Neuron (in vitro differentiated cells): ENCODE results near the gene DHCR7.

ENCODE experiments used
- H2AFZ ChIP-seq: one replicate; pipeline ENCODE4 v1.6.1; 2013; ENCODE audit warnings: low read depth, mild to moderate bottlenecking, inconsistent platforms, low read length, moderate library complexity
- H3K27me3 ChIP-seq: one replicate; pipeline ENCODE4 v1.6.1; 2013; ENCODE audit warnings: low read length; ENCODE audit not compliant: insufficient read depth
- H3K36me3 ChIP-seq: one replicate; pipeline ENCODE4 v1.6.1; 2013; ENCODE audit warnings: low read length; ENCODE audit not compliant: insufficient read depth
- H3K4me1 ChIP-seq: one replicate; pipeline ENCODE4 v1.6.1; 2013; ENCODE audit warnings: low read length; ENCODE audit not compliant: insufficient read depth
- H3K4me3 ChIP-seq: 2 replicates; pipeline ENCODE4 v1.5.1; 2013; ENCODE audit warnings: mild to moderate bottlenecking, low read length, moderate library complexity
- H3K9me3 ChIP-seq: one replicate; pipeline ENCODE4 v1.6.1; 2013; ENCODE audit warnings: low read length

DHCR7 gene

GRCh38 chr11:71436861-71437260 is 11.3 kb downstream of the DHCR7 start:
- Histone ChIP-seq H3K36me3 (peaks cover 72% of the 10 kb centered on the region), H3K4me3 (no peak overlapping the region), H3K4me1 (no peaks in the 10 kb centered on the region), H3K27me3 (no peaks in the 10 kb centered on the region), H2AFZ (no peak overlapping the region), H3K9me3 (no peaks in the 10 kb centered on the region)

GRCh38 chr11:71435278-71435951 is 12.8 kb downstream of the DHCR7 start:
- H2AFZ ChIP-seq = no peak overlapping the region
- peaks cover 57% of the 10 kb centered on the region for H3K36me3 ChIP-seq
- H3K4me3 ChIP-seq = no peak overlapping the region
- no peaks in the 10 kb centered on the region for H3K9me3 ChIP-seq
- H3K4me1 ChIP-seq = no peaks in the 10 kb centered on the region
- no peaks in the 10 kb centered on the region for H3K27me3 ChIP-seq

- Histone ChIP-seq H3K36me3 (peaks cover 50% of the 10 kb centered on the region), H3K4me3 (no peak overlapping the region), H3K27me3 (no peaks in the 10 kb centered on the region), H3K9me3 (no peaks in the 10 kb centered on the region), H2AFZ (no peak overlapping the region), H3K4me1 (no peaks in the 10 kb centered on the region)
Measured at GRCh38 chr11:71434576-71435130, 13.5 kb downstream of the DHCR7 start.

GRCh38 chr11:71433648-71434450 is 14.3 kb downstream of the DHCR7 start:
- Histone ChIP-seq H2AFZ (no peak overlapping the region), H3K9me3 (no peaks in the 10 kb centered on the region), H3K4me1 (no peaks in the 10 kb centered on the region), H3K27me3 (no peaks in the 10 kb centered on the region), H3K4me3 (no peak overlapping the region), H3K36me3 (peaks cover 42% of the 10 kb centered on the region)

GRCh38 chr11:71432761-71433647 is 15.2 kb downstream of the DHCR7 start:
- Histone ChIP-seq H3K27me3 (no peaks in the 10 kb centered on the region), H3K4me1 (no peaks in the 10 kb centered on the region), H3K4me3 (no peak overlapping the region), H3K9me3 (no peaks in the 10 kb centered on the region), H2AFZ (no peak overlapping the region), H3K36me3 (peaks cover 33% of the 10 kb centered on the region)

- H3K9me3 ChIP-seq = no peaks in the 10 kb centered on the region
- no peaks in the 10 kb centered on the region for H3K27me3 ChIP-seq
- H3K4me1 ChIP-seq = no peaks in the 10 kb centered on the region
- no peak overlapping the region for H2AFZ ChIP-seq
- H3K4me3 ChIP-seq = no peak overlapping the region
- H3K36me3 ChIP-seq = peaks cover 19% of the 10 kb centered on the region
Measured at GRCh38 chr11:71431271-71431670, 16.9 kb downstream of the DHCR7 start.

- Histone ChIP-seq H3K27me3 (no peaks in the 10 kb centered on the region), H3K4me3 (no peak overlapping the region), H2AFZ (no peak overlapping the region), H3K9me3 (no peaks in the 10 kb centered on the region), H3K36me3 (peaks cover 8% of the 10 kb centered on the region), H3K4me1 (no peaks in the 10 kb centered on the region)
Measured at GRCh38 chr11:71430166-71430565, 18.0 kb downstream of the DHCR7 start.

GRCh38 chr11:71429701-71430100 is 18.5 kb downstream of the DHCR7 start:
- H3K4me3 ChIP-seq = no peak overlapping the region
- peaks cover 4% of the 10 kb centered on the region for H3K36me3 ChIP-seq
- no peak overlapping the region for H2AFZ ChIP-seq
- no peaks in the 10 kb centered on the region for H3K4me1 ChIP-seq
- H3K27me3 ChIP-seq = no peaks in the 10 kb centered on the region
- no peaks in the 10 kb centered on the region for H3K9me3 ChIP-seq

- H3K27me3 ChIP-seq = no peaks in the 10 kb centered on the region
- peaks cover 2% of the 10 kb centered on the region for H3K36me3 ChIP-seq
- no peaks in the 10 kb centered on the region for H3K9me3 ChIP-seq
- no peaks in the 10 kb centered on the region for H3K4me1 ChIP-seq
- H2AFZ ChIP-seq = no peak overlapping the region
- H3K4me3 ChIP-seq = no peak overlapping the region
Measured at GRCh38 chr11:71428861-71429435, 19.2 kb downstream of the DHCR7 start.

- Histone ChIP-seq H3K4me3 (no peak overlapping the region), H3K27me3 (peaks cover 3% of the 10 kb centered on the region), H3K9me3 (no peaks in the 10 kb centered on the region), H2AFZ (no peak overlapping the region), H3K36me3 (no peaks in the 10 kb centered on the region), H3K4me1 (no peaks in the 10 kb centered on the region)
Measured at GRCh38 chr11:71426413-71426812, 21.8 kb downstream of the DHCR7 start.

GRCh38 chr11:71425860-71426259 is 22.3 kb downstream of the DHCR7 start:
- Histone ChIP-seq H3K27me3 (peaks cover 3% of the 10 kb centered on the region), H3K9me3 (no peaks in the 10 kb centered on the region), H2AFZ (no peak overlapping the region), H3K4me1 (no peaks in the 10 kb centered on the region), H3K36me3 (no peaks in the 10 kb centered on the region), H3K4me3 (no peak overlapping the region)

- Histone ChIP-seq H3K4me1 (no peaks in the 10 kb centered on the region), H3K27me3 (peaks cover 3% of the 10 kb centered on the region), H3K9me3 (no peaks in the 10 kb centered on the region), H3K36me3 (no peaks in the 10 kb centered on the region), H3K4me3 (no peak overlapping the region), H2AFZ (no peak overlapping the region)
Measured at GRCh38 chr11:71425409-71425808, 22.8 kb downstream of the DHCR7 start.
